K562 (cell line): Measurements from ENCODE around the gene TACR1. TPM values are rescaled to one million over a fixed set of nuclear protein-coding genes. Genes with fewer than 3 reads are reported as not detected.

Experiments
- ATAC-seq: fragments of 200-7000 bp; cut with Tn5 transposase; 3 replicates; pipeline ENCODE4 v1.9.1; 2020; ENCODE audit warnings: moderate library complexity
- BruUV-seq: library from RNA; stranded (reverse); fragments of 400-500 nt; replicated peaks from 2 replicates; lab custom pipeline; 2021; lab: Mats Ljungman, UMichigan
- CTCF ChIA-PET: fragments of 300-600 bp; formaldehyde crosslinking; extraction: SDS; loops from one replicate; lab custom pipeline; 2021; ENCODE audit warnings: low intra/inter-chr PET ratio; lab: Yijun Ruan, JAX
- POLR2A ChIA-PET: fragments of 300-600, 350-650 bp; sonication (Branson Sonifier 250); formaldehyde crosslinking; extraction: SDS; loops from one replicate; lab custom pipeline; 2021; ENCODE audit warnings: antibody characterized with exemption, inconsistent platforms; lab: Yijun Ruan, JAX
- DNase-seq, 4 experiments: peaks; one replicate each; pipeline versions ENCODE4 v3.0.0 to v3.0.0-alpha.2; 2011 to 2018; ENCODE audit warnings: low spot score in 3 of 4, mixed read lengths in 3 of 4; ENCODE audit errors: extremely low read depth in 1 of 4
- FAIRE-seq: peaks from 2 replicates; lab custom pipeline; 2011; peaks lifted over from hg19 to GRCh38; lab: Jason Lieb, UNC
- H2AFZ ChIP-seq: 2 replicates; pipeline ENCODE4 v1.6.0; 2011; ENCODE audit warnings: low read depth, low read length, control low read depth, inconsistent platforms
- H3K27ac ChIP-seq: fragments of 200-600 bp; 3 replicates; pipeline ENCODE4 v1.8.0; 2011; ENCODE audit warnings: low read depth, mild to moderate bottlenecking, control low read depth, inconsistent platforms, low read length, moderate library complexity, mixed read lengths; ENCODE audit errors: extremely low read depth
- H3K27me3 ChIP-seq, 2 experiments: fragments of 300-600 bp in 1 of 2; 2 replicates in 1 of 2; 3 replicates in 1 of 2; pipeline versions ENCODE4 v1.6.0 to v1.8.0; 2011; ENCODE audit warnings: inconsistent platforms in 2 of 2, low read length in 2 of 2, mild to moderate bottlenecking in 1 of 2, mixed read lengths in 1 of 2, moderate library complexity in 1 of 2; ENCODE audit not compliant: control insufficient read depth in 2 of 2, insufficient read depth in 2 of 2
- H3K36me3 ChIP-seq: fragments of 300-600 bp; 3 replicates; pipeline ENCODE4 v1.8.0; 2011; ENCODE audit warnings: mild to moderate bottlenecking, low read length, inconsistent platforms; ENCODE audit not compliant: control insufficient read depth, insufficient read depth
- H3K4me1 ChIP-seq, 2 experiments: fragments of 200-600 bp in 1 of 2; replicated peaks in 1 of 2; 2 replicates in 1 of 2; 3 replicates in 1 of 2; pipeline versions ENCODE4 v1.5.1 to v1.8.0; 2011; ENCODE audit warnings: inconsistent platforms in 2 of 2, low read length in 2 of 2, mild to moderate bottlenecking in 1 of 2, mixed read lengths in 1 of 2, moderate library complexity in 1 of 2; ENCODE audit not compliant: control insufficient read depth in 2 of 2, insufficient read depth in 2 of 2
- H3K4me2 ChIP-seq: 2 replicates; pipeline ENCODE4 v1.6.1; 2011; ENCODE audit warnings: low read length, control low read depth, inconsistent platforms, mixed read lengths; ENCODE audit not compliant: insufficient read depth
- H3K4me3 ChIP-seq: fragments of 200-600 bp; sonication (generic), shearing (Covaris generic); 2 replicates; pipeline ENCODE4 v1.5.1; 2016; ENCODE audit warnings: control low read depth, inconsistent platforms
- H3K79me2 ChIP-seq: fragments of 200-600 bp; 3 replicates; pipeline ENCODE4 v1.8.0; 2011; ENCODE audit warnings: low read length, inconsistent platforms; ENCODE audit not compliant: control insufficient read depth, insufficient read depth
- H3K9ac ChIP-seq, 2 experiments: 2 replicates each; pipeline versions ENCODE4 v1.6.0 to v1.6.1; 2011; ENCODE audit warnings: low read depth in 2 of 2, low read length in 2 of 2, control low read depth in 1 of 2, inconsistent platforms in 1 of 2, mild to moderate bottlenecking in 1 of 2, mixed read lengths in 1 of 2; ENCODE audit not compliant: insufficient read depth in 1 of 2
- H3K9me1 ChIP-seq: one replicate; pipeline ENCODE4 v1.6.0; 2011; ENCODE audit warnings: inconsistent platforms, mild to moderate bottlenecking, low read length, moderate library complexity; ENCODE audit not compliant: control insufficient read depth, insufficient read depth
- H3K9me3 ChIP-seq: replicated peaks from 2 replicates; pipeline ENCODE4 v1.5.1; 2011; ENCODE audit warnings: low read depth, low read length, inconsistent platforms; ENCODE audit not compliant: control insufficient read depth, insufficient read depth
- H4K20me1 ChIP-seq: replicated peaks from 2 replicates; pipeline ENCODE4 v1.6.1; 2011; ENCODE audit warnings: low read length, inconsistent platforms, mixed read lengths; ENCODE audit not compliant: control insufficient read depth, insufficient read depth
- ARHGAP35 ChIP-seq: fragments of 450-650 bp; IDR thresholded peaks from 2 replicates; pipeline ENCODE4 v1.6.1; 2018; ENCODE audit not compliant: partially characterized antibody
- ETV5 ChIP-seq: sonication (generic); formaldehyde crosslinking; IDR thresholded peaks from 2 replicates; pipeline ENCODE4 v1.4.0; 2020; ENCODE audit warnings: low read depth, mild to moderate bottlenecking, missing genetic modification reagents
- GTF2A2 ChIP-seq: IDR thresholded peaks from 2 replicates; pipeline ENCODE4 v1.6.1; 2016; ENCODE audit warnings: mild to moderate bottlenecking, missing genetic modification characterization, missing compliant biosample characterization
- PCBP1 ChIP-seq: fragments of 200-400 bp; formaldehyde crosslinking; IDR thresholded peaks from 2 replicates; pipeline ENCODE4 v1.6.1; 2018; ENCODE audit warnings: mild to moderate bottlenecking, low read depth, low read length; ENCODE audit not compliant: poor library complexity, severe bottlenecking
- PHB ChIP-seq: fragments of 250-450 bp; sonication (Bioruptor Pico); IDR thresholded peaks from 2 replicates; pipeline ENCODE4 v1.5.0; 2021
- POLR2AphosphoS2 ChIP-seq: IDR thresholded peaks from 2 replicates; pipeline ENCODE4 v1.6.1; 2012; ENCODE audit warnings: low read length, improper control_type of control experiment
- RERE ChIP-seq: sonication (generic); formaldehyde crosslinking; IDR thresholded peaks from 2 replicates; pipeline ENCODE4 v1.8.0; 2023; ENCODE audit warnings: missing genetic modification reagents, mild to moderate bottlenecking, borderline replicate concordance
- SETDB1 ChIP-seq: IDR thresholded peaks from one replicate; pipeline ENCODE4 v1.6.1; 2012; ENCODE audit warnings: low read length, control low read depth, inconsistent platforms
- SLC30A9 ChIP-seq: fragments of 250-450 bp; sonication (Bioruptor Pico); IDR thresholded peaks from 2 replicates; pipeline ENCODE4 v1.8.0; 2022; ENCODE audit warnings: mild to moderate bottlenecking, moderate library complexity
- ZNF146 ChIP-seq: IDR thresholded peaks from one replicate; pipeline ENCODE4 v1.6.1; 2018; ENCODE audit warnings: missing compliant biosample characterization; ENCODE audit not compliant: unreplicated experiment
- ZNF586 ChIP-seq: fragments of 450-650 bp; formaldehyde crosslinking; conservative IDR thresholded peaks from 2 replicates; pipeline ENCODE4 v1.4.0; 2020; ENCODE audit warnings: mild to moderate bottlenecking, moderate library complexity
- WGBS: fragments of 100-300 bp; shearing (Covaris generic); methylation state at CpG from one replicate; pipeline ENCODE4 v1.1.6; 2016; ENCODE audit warnings: low coverage, mixed read lengths; ENCODE audit not compliant: insufficient coverage; ENCODE audit errors: missing lambda C conversion rate; 5-methylcytosine and 5-hydroxymethylcytosine counted together
- in situ Hi-C: fragments of 300-500 bp; cut with MboI; formaldehyde crosslinking; loops from 4 replicates; pipeline ENCODE4 v1.15.0; 2018; ENCODE audit warnings: inconsistent platforms, mixed read lengths
- intact Hi-C: fragments of 100-400 bp; cut with micrococcal nuclease; formaldehyde crosslinking; loops from 2 replicates; pipeline ENCODE4 v1.14.2; 2022
- polyA plus RNA-seq, 8 experiments: library from polyadenylated mRNA; depleted of rRNA in 4 of 8; stranded (reverse) in 5 of 8; unstranded in 3 of 8; fragments of >200 nt; fragmentation: Nextera tagmentation in 2 of 8; fragmentation: Illumina TruSeq in 1 of 8; extraction: Ambion mirVana in 2 of 8; extraction: Trizol in 1 of 8; gene quantifications; 2 replicates each; pipeline versions ENCODE4 v1.2.1 to v1.2.3, GENCODE V29; 2011 to 2014; ENCODE audit warnings: inconsistent platforms in 1 of 8, missing spikeins in 1 of 8
- total RNA-seq, 7 experiments: library from RNA; depleted of rRNA in 6 of 7; stranded (reverse); fragments of >200 nt in 6 of 7; fragmentation: Illumina TruSeq in 2 of 7; extraction: Trizol in 2 of 7; gene quantifications; 2 replicates each; pipeline versions ENCODE4 v1.2.1 to v1.2.3, GENCODE V29; 2011 to 2021; ENCODE audit warnings: low replicate concordance in 1 of 7
- TF ChIP-seq, protein P1 (sequence below): sonication (generic); formaldehyde crosslinking; IDR thresholded peaks from 2 replicates; pipeline ENCODE4 v1.8.1; 2022; ENCODE audit warnings: missing genetic modification reagents
- TF ChIP-seq, protein P2 (sequence below): sonication (generic); formaldehyde crosslinking; IDR thresholded peaks from 2 replicates; pipeline ENCODE4 v1.8.1; 2023; ENCODE audit warnings: mild to moderate bottlenecking, missing genetic modification reagents

The TACR1 gene
- total and polyA plus RNA-seq, 9 of the 15 experiments (the other 6 are each of a cell fraction or from before 2014, with no cell fraction given) = not detected

GRCh38 chr2:75031906-75032803, 167.2 kb downstream of the TACR1 start:
- WGBS = 5% methylated on average over 5 of the region's 5 CpGs
- Histone ChIP-seq H3K4me3 (no peak overlapping the region), H3K4me1 (no peaks in the 10 kb centered on the region), H3K9me1 (no peaks in the 10 kb centered on the region), H3K27ac (no peak overlapping the region), H3K4me2 (no peak overlapping the region), H2AFZ (no peak overlapping the region), H3K9me3 (no peaks in the 10 kb centered on the region), H3K27me3 (0 out of 5 replicates have a peak, but pooled peaks cover 0 to 5% of the 10 kb centered on the region in 2 experiments), H3K79me2 (no peaks in the 10 kb centered on the region), H3K36me3 (no peaks in the 10 kb centered on the region), H4K20me1 (no peaks in the 10 kb centered on the region), H3K9ac (no peak overlapping the region)
- ATAC-seq (no peak), FAIRE-seq (no peak), DNase-seq (no peak)
- in situ Hi-C loops = loop anchor here (10.0 kb wide), 1 partner anchor 337 kb away; no protein-coding TSS in a partner anchor
- intact Hi-C loops = no loop called here
- BruUV-seq = no TSS peak
- POLR2A ChIA-PET = no interaction called here
- CTCF ChIA-PET = no interaction called here
- no peak for TF ChIP-seq RERE
- TF ChIP-seq PHB (CRISPR knock-in tag) = no peak
- no peak for TF ChIP-seq SLC30A9 (CRISPR knock-in tag)
- TF ChIP-seq, protein P1, sequence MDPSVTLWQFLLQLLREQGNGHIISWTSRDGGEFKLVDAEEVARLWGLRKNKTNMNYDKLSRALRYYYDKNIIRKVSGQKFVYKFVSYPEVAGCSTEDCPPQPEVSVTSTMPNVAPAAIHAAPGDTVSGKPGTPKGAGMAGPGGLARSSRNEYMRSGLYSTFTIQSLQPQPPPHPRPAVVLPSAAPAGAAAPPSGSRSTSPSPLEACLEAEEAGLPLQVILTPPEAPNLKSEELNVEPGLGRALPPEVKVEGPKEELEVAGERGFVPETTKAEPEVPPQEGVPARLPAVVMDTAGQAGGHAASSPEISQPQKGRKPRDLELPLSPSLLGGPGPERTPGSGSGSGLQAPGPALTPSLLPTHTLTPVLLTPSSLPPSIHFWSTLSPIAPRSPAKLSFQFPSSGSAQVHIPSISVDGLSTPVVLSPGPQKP (CRISPR knock-in tag) = no peak
- TF ChIP-seq SETDB1 = no peak
- TF ChIP-seq ZNF586 = no peak
- TF ChIP-seq ETV5 (CRISPR knock-in tag) = no peak
- no peak for TF ChIP-seq GTF2A2 (tag)
- TF ChIP-seq ZNF146 (CRISPR knock-in tag) = no peak
- no peak for TF ChIP-seq PCBP1
- no peak for TF ChIP-seq ARHGAP35
- no peak for TF ChIP-seq POLR2AphosphoS2
- TF ChIP-seq, protein P2, sequence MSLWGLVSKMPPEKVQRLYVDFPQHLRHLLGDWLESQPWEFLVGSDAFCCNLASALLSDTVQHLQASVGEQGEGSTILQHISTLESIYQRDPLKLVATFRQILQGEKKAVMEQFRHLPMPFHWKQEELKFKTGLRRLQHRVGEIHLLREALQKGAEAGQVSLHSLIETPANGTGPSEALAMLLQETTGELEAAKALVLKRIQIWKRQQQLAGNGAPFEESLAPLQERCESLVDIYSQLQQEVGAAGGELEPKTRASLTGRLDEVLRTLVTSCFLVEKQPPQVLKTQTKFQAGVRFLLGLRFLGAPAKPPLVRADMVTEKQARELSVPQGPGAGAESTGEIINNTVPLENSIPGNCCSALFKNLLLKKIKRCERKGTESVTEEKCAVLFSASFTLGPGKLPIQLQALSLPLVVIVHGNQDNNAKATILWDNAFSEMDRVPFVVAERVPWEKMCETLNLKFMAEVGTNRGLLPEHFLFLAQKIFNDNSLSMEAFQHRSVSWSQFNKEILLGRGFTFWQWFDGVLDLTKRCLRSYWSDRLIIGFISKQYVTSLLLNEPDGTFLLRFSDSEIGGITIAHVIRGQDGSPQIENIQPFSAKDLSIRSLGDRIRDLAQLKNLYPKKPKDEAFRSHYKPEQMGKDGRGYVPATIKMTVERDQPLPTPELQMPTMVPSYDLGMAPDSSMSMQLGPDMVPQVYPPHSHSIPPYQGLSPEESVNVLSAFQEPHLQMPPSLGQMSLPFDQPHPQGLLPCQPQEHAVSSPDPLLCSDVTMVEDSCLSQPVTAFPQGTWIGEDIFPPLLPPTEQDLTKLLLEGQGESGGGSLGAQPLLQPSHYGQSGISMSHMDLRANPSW = no peak
